NB4 (cell line): ENCODE measurements around the gene PIGQ.

Experiments used
- DNase-seq: peaks from one replicate; pipeline ENCODE4 v3.0.0; 2010; ENCODE audit warnings: low read depth
- H3K4me3 ChIP-seq: one replicate; pipeline ENCODE4 v1.5.1; 2011; ENCODE audit warnings: mild to moderate bottlenecking, low read depth, low read length, moderate library complexity
- MYC ChIP-seq: IDR thresholded peaks from 2 replicates; pipeline ENCODE4 v1.6.1; 2011; ENCODE audit warnings: low read depth, low read length
- POLR2A ChIP-seq: IDR thresholded peaks from 2 replicates; pipeline ENCODE4 v1.6.1; 2011; ENCODE audit warnings: mild to moderate bottlenecking; ENCODE audit not compliant: insufficient read length; ENCODE audit errors: extremely low read depth
- TF ChIP-seq, protein P1 (sequence below): IDR thresholded peaks from 2 replicates; pipeline ENCODE4 v1.6.1; 2011; ENCODE audit warnings: low read depth, low read length
- TF ChIP-seq, protein P2 (sequence below): IDR thresholded peaks from one replicate; pipeline ENCODE4 v1.5.1; 2012; ENCODE audit warnings: low read depth, low read length

Gene PIGQ

DNA sequence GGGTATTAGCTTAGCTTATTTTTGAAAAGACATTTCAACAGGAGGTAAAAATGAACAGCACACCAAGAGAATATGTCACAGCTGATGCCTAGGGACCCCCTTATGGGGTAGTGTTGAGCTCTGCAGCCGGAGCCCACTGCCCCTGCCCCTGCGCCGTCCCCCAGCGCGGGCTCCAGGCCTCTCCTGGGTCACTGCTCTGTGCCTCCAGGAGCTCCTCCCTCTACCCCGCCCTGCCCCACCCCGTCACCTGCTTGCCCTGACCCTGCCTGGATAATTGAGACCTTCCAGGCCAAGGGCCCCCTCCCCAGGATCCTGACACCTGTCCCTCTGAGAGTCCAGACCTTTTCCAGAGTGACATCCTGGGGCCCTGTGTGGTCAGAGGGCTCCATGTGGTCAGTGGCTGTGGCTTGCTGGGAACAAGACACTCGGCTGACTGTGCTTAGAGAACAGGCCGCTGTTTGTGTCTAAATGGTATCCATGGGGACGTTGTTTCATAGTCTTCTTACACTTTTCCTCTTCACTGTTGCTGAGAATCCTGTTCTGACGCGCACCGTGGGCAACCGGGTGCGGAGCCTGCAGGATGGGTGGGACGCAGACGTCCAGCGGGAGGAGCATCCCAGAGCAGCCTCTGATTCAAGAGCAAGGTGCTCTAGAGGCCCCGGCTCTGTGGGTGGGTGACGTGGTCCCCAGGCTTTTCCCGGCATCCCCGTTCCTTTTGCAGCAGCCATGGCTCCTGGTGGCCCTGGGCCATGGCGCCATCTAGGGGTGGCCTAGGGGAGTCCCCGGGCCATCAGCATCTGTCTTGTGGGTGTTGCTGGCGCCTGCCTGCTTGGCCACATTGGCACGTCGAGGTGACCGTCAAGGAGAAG lies 41.0 kb downstream of the PIGQ start:
- TF ChIP-seq, protein P1, sequence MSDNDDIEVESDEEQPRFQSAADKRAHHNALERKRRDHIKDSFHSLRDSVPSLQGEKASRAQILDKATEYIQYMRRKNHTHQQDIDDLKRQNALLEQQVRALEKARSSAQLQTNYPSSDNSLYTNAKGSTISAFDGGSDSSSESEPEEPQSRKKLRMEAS, result no peak
- TF ChIP-seq, protein P2, sequence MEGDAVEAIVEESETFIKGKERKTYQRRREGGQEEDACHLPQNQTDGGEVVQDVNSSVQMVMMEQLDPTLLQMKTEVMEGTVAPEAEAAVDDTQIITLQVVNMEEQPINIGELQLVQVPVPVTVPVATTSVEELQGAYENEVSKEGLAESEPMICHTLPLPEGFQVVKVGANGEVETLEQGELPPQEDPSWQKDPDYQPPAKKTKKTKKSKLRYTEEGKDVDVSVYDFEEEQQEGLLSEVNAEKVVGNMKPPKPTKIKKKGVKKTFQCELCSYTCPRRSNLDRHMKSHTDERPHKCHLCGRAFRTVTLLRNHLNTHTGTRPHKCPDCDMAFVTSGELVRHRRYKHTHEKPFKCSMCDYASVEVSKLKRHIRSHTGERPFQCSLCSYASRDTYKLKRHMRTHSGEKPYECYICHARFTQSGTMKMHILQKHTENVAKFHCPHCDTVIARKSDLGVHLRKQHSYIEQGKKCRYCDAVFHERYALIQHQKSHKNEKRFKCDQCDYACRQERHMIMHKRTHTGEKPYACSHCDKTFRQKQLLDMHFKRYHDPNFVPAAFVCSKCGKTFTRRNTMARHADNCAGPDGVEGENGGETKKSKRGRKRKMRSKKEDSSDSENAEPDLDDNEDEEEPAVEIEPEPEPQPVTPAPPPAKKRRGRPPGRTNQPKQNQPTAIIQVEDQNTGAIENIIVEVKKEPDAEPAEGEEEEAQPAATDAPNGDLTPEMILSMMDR, result peak; percentile 24
- DNase-seq, result no peak
- no peak overlapping the region for H3K4me3 ChIP-seq

DNA sequence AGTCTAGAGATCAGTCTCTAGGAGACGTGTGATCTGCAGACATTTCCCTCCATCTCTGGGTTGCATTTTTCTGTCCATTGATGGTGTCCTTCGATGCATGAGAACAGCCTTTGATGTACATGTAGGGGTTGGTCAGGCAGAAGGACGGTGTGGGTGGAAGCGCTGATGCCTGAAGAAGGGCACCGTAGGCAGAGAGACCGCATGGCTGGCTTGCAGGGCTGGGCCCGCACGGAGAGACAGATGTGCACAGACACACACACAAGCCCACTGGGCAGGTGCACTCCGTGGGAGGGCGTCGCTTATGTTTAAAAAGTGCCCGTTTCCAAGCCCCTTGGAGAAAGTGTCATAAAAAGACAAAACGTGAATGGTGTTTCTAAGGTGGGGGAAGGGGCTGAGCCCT lies 45.4 kb downstream of the PIGQ start:
- H3K4me3 ChIP-seq, result no peak overlapping the region
- TF ChIP-seq, protein P1, result no peak
- TF ChIP-seq MYC, result no peak
- TF ChIP-seq, protein P2, result no peak
- no peak for TF ChIP-seq POLR2A
- DNase-seq, result no peak

DNA sequence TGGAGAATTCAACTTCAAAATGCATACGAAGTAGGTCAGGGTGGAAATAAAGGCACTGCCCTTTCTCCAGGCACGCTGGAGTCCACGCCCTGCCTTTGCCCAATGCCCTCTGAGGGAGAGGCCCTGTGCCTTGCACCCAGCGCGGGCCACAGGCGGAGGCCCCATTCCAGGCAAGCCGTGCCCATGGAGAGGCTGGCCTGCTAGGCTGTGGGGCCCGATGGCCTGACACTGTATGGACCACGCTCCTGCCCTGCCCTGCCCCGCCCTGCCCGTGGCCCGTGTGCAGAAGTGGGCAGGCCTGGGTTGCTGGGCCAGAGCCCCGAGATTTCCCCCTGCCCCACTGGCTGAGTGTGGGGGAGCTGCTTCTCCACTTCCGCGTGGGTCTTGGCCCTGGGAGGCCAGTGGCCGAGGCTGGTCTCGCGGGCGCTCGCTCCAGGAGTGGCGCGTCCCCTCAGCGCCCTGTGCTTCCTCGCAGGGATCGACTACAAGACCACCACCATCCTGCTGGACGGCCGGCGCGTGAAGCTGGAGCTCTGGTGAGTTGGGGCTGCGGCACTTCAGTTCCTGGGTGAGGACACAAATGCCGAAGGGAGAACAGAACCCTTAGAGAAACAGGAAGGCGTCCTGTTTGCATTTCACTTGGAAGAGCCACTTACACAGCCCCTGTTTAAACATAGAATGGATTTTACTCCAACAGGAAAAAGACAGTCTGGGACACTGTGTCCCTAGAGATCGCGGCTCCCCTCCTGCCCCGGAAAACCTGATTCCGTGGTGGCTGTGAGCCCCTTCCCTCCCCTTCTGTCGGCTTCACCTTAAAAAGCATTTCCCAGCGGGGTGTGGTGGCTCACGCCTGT lies 47.2 kb downstream of the PIGQ start:
- TF ChIP-seq POLR2A (no peak), MYC (no peak)
- TF ChIP-seq, protein P2, result no peak
- TF ChIP-seq, protein P1, result no peak

DNA sequence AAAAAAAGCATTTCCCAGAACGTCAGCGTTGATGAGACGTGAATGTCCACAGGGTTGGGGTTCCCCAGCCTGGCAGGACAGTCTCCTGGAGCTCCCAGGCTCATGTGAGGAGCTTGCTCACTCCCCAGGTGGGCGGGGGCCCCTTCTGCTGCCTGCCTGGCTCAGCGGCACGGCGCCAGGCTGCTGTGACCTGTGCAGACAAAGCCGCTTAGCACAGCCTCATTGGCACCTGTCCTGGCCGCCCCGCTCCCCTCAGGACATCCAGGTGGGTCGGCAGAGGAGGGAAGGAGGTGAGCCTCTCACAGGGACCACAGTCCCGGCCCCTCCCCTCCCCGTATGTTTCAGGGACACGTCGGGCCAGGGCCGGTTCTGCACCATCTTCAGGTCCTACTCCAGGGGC lies 48.1 kb downstream of the PIGQ start:
- TF ChIP-seq, protein P2, result no peak
- TF ChIP-seq POLR2A, result no peak
- TF ChIP-seq, protein P1, result no peak
- TF ChIP-seq MYC, result no peak
- H3K4me3 ChIP-seq, result no peak overlapping the region
- no peak for DNase-seq

More for the DNA sequence above, 47.2 kb downstream of the PIGQ start:
- DNase-seq, result no peak
- H3K4me3 ChIP-seq, result no peak overlapping the region

DNA sequence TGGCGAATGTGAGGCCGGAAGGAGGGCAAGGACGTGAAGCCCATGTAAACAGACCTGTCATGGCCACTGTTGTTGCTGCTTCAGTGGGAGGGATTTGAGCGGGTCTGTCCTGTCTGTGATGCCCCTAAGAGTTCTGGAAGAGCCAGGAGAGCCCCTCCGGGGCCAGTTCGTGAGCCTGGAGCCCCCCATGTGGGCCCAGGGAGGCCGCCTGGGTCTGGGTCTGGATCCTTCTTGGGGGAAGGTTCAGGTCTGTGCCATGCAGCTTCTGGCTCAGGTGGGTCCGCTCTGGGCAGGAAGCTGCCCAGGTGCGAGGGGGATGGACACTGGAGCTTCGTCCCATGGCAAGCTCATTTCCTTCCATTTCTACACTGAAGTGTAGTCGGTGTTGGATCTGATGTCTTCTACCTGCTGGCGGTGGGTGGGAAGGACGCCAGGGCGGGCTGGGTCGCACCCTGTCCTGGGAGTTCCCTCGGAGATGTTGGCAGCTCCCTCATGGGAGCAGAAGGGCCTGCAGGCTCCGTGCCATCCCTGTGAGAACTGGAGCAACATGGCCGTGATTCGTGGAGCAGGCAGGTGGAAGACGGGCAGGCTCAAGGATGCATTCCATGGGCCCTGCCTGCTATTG lies 49.8 kb downstream of the PIGQ start:
- H3K4me3 ChIP-seq, result no peak overlapping the region
- no peak for DNase-seq
- TF ChIP-seq, protein P2, result no peak
- no peak for TF ChIP-seq POLR2A
- TF ChIP-seq MYC, result no peak
- TF ChIP-seq, protein P1, result no peak
